Measurements from ENCODE around the gene RPGR. TPM values are rescaled to one million over a fixed set of nuclear protein-coding genes. Genes with fewer than 3 reads are reported as not detected.

Gene RPGR
- 4.1 and 4.3 TPM in 2 replicates for total RNA-seq (2014; rRNA removed; shearing (Covaris generic))

- DNase-seq (ENCODE audit: low read depth): peak; percentile 93
Observed at GRCh38 chrX:38327007-38327774, at the start of gene RPGR. RPGR (minus strand) TSS chrX:38327509; CDS start chrX:38327367, 142 bp downstream.

GRCh38 chrX:38376747-38377146 lies 49.4 kb upstream of the RPGR start:
- no peak for DNase-seq (ENCODE audit: low read depth)

GRCh38 chrX:38375891-38376290 lies 48.6 kb upstream of the RPGR start:
- DNase-seq (ENCODE audit: low read depth): peak; percentile 4

GRCh38 chrX:38374431-38374830 lies 47.1 kb upstream of the RPGR start:
- no peak for DNase-seq (ENCODE audit: low read depth)

DNA sequence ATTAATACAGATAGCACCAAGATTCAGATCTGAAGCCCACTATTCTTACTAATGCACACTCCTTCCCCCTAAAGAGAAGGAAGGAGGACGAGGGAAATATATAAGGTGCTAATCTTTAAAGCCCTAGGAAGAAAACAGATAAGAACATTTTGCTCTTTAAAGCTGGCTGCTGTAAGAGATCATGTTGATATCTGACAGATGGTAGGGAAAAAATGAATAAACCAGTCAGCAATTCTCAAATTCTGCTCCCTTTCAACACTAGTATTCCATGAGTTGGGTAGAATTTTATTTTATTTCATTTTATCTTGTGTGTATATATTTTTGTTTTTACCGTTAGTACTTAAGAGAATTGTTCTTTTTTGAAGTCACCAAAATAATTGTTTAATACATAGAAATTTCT lies 44.3 kb upstream of the RPGR start:
- DNase-seq (ENCODE audit: low read depth): no peak

DNA sequence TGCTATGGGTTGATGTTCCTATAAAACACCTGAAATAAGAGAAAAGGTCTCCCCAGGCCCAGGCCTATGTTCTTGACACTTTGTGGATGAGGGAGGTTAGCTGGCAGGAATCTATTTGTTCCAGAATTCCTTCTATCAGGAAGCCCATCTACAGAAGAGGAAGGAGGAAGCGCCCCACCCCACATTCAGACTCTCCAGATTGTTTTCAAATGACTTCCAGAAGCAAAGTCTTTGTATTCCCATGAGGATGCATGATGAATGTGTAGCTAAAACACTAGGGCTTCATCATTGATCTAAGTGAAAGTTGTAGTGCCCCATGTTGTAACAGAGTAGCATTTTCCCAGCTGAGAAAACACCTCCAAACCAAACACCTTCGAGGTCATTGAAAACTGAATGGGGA lies 41.5 kb upstream of the RPGR start:
- no peak for DNase-seq (ENCODE audit: low read depth)

- no peak for DNase-seq (ENCODE audit: low read depth)
Observed at GRCh38 chrX:38365954-38366353, 38.6 kb upstream of the RPGR start.

DNA sequence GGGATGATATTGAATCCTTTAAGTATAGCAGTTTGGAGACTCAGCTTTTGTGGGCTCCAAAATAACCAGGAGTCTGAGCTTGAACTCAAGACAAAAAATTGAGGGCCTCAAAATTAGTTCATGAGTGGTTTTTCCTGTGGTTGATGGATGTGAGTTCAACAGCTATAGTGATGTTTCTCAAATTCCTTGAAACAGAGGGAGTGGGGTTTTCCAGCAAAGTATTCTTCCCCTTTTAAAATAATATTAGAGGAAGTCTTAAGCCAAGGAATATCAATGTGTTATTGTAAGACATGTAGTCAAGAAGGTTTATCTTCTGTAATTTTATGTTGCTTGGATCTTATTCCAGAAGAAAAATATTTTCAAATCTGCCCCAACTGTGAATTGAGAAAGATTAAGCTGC lies 35.7 kb upstream of the RPGR start:
- no peak for DNase-seq (ENCODE audit: low read depth)

- no peak for DNase-seq (ENCODE audit: low read depth)
Observed at GRCh38 chrX:38357747-38358673, 30.7 kb upstream of the RPGR start.

DNA sequence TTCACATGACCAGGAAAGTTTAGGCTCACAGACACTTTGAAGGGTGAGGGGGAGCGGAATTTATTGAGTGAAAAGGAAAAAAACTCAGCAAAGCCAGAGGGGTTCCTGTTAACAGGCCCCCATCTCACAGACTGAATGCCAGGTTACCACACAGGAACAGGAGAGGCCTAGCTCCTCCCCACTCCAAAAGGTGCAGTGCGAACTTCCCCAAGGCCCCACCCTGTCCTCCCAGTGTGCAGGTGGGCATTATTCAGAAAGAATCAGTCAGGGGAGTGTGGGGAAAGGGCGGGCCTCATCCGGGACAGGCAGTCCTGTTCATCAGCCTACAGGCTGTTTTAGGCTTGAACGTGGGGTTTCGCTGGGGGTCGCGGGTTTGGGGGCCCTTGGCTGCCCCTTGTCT lies 29.1 kb upstream of the RPGR start:
- no peak for DNase-seq (ENCODE audit: low read depth)

GRCh38 chrX:38352362-38352761 lies 25.1 kb upstream of the RPGR start, which contains the start of gene OTC:
OTC (plus strand) TSS chrX:38352604; CDS start chrX:38352697, 93 bp downstream.
- no peak for DNase-seq (ENCODE audit: low read depth)

DNA sequence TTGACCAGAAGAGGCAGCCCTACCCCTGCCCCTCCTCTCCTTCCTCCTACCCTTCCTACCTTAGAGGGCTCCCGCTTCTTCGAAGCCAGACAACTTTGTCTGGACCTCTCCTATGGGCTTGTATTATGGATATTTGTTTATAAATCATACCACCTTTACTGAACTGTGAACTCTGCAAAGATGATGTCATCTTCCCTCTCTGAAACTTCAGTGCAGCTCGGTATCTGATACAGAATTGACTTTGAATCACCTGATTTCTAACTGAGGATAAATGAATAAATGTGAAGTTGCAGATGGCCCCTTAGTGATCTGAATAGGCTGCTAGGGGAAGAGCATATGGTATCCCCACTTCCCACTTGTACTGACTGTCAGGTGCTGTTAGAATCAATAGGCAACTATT lies 24.0 kb upstream of the RPGR start:
- no peak for DNase-seq (ENCODE audit: low read depth)

DNA sequence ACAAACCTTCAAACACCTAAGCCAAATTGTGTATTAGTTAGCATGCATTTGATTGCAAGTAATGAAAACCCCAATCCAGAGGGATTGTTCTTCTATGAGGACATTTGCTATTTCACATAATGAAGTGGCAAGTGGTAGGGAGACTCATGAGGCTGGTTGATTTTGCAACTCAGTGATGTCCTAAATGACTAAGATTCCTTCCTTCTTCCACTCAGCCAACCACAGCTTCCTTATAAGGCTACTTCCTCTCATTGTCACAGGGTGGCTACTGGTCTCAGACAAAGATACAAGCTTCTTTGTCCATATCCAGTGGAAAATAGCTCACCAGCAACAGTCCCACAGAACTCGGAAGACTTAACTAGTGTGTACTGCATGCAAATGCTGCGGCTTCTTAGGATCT lies 19.8 kb upstream of the RPGR start:
- DNase-seq (ENCODE audit: low read depth): peak; percentile 47

DNA sequence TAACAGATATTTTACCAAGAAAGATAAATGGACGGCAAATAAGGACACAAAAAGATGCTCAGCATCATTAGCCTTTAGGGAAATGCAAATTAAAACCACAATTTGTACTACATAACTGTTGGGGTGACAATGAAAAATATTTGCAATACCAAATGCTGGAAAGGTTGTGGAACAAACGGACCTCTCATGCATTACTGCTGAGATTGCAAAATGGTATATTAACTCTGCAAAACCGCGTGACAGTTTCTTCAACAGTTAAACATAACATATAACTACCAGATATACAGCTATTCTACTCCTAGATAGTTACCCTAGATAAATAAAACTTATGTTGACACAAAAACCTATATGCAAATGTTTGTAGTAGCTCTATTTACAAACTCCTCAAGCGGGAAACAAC lies 18.8 kb upstream of the RPGR start:
- DNase-seq (ENCODE audit: low read depth): no peak

GRCh38 chrX:38342853-38343778 lies 15.8 kb upstream of the RPGR start:
- DNase-seq (ENCODE audit: low read depth): no peak

DNA sequence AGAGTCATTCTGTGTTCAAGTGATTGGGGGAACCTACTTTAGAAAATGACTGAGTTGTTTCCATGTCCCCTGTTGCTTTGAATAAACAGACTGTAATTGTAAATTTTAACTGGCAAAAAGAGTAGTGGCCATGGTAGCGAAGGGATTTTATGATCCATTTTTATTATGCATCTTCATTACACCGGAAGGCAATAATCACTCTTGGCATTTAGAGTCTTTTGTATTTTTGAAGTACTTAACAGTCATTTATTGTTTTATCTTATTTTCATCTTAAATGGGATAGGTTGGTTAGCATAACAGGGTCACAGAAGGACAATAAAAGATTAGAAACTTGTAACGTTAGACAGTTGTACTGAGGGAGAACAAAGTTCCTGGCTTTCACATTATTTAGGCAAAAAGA lies 14.1 kb upstream of the RPGR start:
- no peak for DNase-seq (ENCODE audit: low read depth)

DNA sequence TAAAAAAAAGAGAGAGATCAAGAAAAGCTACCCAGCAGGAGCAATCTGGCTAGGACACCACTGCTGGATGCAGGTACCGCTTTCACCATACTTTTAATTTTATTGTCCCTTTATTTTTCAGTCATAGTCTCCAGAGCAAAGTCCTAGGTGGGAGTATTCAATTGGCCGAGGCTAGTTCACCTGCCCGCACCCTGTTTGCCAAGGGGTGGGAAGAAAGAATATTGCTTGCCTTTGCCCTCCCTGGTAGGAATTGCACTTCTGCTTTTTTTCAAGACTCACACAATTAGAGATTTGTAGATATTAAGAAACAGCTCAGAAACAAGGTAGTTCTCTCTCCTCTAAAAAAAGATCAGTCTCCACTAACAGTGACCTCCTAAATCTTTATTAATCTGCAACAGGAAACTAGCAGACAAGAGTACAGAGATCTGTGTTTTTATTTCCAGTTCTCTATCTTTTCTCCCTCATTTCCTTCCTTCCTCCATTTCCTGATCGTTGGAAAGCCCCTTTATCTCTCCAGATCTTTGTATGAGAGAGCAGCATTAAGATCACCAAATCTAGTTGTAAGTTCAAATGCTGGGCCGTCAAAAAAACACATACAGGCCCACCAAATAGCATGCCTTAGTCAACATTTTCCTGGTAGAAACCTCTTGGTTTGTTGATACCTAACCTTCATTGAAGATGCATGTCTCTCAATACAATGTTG lies 9.4 kb upstream of the RPGR start:
- no peak for DNase-seq (ENCODE audit: low read depth)

DNA sequence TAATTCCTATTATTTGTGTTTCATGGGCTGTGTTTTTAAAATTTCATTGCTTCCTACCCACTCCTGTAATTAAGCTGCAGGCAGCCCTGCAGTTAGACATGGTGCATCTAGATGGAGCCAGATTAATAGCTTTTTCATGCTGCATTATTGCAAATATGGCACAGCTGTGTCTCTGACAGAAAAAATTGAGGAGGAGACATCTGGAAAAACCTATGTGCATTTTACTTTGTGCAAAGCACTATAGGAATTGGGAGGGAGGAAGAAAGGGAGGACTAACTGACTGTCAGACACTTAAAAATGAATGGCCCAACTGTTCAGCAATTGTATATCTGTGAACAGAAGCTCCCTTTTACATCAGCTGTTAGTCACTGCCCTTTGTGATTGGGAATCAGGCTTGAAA lies 8.1 kb upstream of the RPGR start:
- DNase-seq (ENCODE audit: low read depth): no peak

- no peak for DNase-seq (ENCODE audit: low read depth)
Observed at GRCh38 chrX:38332505-38332904, 5.2 kb upstream of the RPGR start.

DNA sequence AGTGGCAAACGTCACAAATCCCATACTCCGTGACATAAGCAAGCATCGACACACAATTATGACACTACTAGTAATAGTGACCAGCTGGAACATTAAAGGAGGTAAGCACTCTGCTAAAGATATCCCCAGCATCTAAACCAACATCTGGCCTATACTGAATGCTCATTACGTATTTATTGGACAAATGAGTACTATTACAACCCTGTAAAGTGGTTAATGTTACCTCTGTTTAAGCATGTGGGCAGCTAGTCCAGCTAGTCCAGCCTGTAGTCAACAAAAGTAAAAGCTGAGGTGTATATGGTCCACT lies 419 bp upstream of the RPGR start:
- DNase-seq (ENCODE audit: low read depth): no peak

DNA sequence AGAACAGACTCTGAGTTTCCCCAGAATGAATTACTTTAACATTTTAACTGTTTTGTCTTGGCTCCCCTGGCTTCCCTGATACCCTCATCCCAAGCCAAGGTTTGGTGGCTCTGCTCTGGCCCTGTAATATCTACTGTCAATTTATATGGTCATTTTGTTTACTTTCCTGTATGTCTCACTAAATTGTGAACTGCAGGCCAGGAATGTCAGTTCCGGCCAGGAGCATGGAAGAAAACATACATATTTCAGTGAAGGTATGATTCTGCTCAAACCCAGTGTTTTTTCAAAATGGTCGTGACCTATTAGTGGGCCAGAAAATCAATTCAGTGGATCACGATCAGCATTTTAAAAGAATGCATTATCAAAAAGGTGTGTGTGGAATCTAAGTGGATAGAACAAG lies 1.2 kb downstream of the RPGR start:
- DNase-seq (ENCODE audit: low read depth): no peak

Data from M059J (cell line).